GF-D8 (cell line): ENCODE results near the gene TESPA1.
"Not testable (repeated sequence)": the region's sequence is repeated elsewhere in the genome, so short reads cannot be mapped to it uniquely, and the experiment has no call there.

ENCODE experiments used
- DNase-seq: peaks from one replicate; lab custom pipeline; 2025; lab: John Stamatoyannopoulos, UW

TESPA1 gene, protein sequence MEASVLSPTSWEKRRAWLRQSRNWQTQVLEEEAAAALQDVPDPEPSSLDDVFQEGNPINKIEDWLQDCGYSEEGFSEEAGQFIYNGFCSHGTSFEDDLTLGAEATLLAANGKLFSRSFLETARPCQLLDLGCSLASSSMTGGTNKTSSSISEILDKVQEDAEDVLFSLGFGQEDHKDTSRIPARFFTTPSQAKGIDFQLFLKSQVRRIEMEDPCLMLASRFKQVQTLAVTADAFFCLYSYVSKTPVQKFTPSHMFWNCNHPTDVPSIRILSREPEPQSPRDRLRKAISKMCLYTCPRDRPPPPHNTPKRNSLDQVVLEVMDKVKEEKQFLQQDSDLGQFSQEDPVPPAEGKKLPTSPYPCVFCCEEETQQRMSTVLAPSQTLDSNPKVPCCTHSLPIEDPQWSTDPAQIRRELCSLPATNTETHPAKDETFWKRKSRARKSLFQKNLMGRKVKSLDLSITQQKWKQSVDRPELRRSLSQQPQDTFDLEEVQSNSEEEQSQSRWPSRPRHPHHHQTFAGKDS

DNA sequence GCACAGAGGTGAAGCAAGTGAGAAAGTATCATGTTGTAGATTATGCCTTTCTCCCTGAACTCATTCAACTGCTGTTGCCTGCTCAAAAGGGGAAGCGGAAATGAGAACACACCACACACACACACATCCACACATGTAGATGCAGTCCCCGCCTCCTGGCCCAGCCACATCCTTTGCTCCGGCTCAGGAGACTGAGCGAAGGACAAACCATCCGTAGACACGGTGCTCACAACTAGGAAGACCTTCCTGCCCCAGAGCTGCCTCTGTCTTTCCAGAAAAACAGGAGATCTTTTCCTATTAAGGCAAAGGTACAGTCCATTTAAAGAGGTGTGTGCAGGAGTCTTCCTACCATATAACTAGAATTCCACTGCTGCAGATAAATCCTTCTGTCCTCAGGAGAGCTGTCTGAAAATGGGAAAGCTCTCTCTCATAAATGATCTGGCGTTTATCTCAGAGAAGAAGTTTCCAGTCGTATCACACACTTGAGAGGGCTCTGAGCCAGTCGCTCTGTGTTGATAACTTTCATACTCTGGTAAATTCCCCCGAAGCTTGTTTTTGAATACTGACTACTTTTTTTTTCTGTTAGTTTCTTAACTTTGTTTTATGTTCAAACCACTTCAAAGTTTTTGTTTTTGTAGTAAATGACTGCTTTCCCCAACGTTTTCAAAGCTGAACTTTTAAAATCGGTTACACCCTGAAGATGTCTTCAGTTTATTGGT is at the start of gene TESPA1:
Gene TESPA1 (minus strand): TSS at position 105 of the 719 bp plus-strand sequence. CDS start 10,200 bp downstream, outside the sequence.
- peak; percentile 83 for DNase-seq

DNA sequence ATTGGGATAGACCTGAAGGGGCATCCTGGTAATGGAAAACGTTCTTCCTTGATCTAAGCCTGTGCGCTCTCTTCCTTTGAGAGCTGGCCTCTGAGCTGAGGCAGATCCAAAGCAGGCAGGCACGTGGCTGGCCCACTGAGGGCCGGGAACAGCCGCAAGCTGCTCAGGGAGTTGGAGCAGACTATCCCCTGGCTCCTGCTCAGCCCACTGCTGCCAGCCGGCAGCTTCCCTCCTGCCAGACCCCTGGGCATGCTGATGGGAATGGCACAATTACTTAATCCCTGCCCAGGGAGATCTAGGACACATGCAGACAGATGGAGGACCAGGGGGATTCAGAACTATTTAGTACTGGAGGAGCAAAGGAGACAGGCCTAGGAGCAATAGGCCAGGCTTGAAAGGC is 49.7 kb upstream of the TESPA1 start:
- DNase-seq, result no peak

DNA sequence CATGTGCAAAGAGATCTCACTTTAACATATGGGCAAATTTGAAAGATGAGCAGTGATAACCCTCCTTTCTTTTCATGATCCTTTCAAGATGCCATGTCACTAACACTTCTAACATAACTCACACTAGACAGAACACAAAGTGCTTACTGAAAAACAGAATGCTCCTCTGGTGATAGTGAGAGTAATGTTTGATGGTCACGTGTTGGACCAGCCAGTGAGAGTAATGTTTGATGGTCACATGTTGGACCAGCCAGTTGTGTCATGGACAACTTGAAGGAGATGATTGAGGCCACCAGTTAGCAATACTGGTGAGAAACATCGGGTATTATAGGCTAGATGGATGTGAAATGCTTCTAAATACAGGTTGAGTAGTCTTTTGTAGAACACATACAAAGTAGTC is 40.9 kb upstream of the TESPA1 start:
- DNase-seq, result no peak

DNA sequence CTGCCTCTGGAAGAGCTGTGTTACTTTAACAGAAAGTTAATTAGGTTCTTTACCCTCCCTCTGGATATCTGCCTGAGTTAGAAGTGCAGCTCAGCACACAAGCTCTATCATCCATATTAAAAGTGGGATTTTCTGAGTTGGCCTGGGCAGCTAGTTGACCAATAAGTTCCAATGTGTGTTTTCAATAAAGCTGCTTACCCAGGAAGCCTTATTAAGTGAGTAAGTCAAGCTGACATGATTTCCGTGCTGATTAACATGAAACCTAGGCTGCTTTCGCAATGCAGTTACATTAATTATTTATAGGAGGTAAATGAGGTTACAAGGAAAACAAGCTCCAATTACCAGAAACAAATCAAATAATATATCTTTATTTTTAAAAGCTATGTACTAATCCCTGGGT is 40.0 kb upstream of the TESPA1 start:
- DNase-seq, result no peak

DNA sequence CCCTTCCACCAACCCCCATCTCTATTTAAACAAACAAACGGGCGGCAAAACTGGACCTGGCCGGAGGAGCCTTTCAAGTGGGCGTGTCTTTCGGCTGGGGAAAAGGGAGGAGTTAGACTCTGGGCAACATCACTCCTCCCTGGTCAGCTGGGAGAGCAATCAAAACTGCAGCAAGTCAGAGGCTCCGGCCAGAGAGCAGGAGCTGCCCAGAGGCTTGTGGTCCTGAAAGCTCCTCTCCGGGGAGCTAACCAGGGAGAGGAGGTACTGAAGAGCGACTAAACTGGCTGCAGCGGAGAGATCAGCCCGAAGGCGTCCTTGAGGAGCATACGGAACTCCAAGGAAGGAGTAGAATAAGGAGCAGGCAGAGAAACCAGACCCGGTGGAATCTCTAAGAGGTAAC is 35.2 kb upstream of the TESPA1 start, which contains the start of gene NEUROD4:
Gene NEUROD4 (plus strand): TSS at position 191 of the 400 bp plus-strand sequence. CDS start 6,466 bp downstream, outside the sequence.
- DNase-seq, result no peak

DNA sequence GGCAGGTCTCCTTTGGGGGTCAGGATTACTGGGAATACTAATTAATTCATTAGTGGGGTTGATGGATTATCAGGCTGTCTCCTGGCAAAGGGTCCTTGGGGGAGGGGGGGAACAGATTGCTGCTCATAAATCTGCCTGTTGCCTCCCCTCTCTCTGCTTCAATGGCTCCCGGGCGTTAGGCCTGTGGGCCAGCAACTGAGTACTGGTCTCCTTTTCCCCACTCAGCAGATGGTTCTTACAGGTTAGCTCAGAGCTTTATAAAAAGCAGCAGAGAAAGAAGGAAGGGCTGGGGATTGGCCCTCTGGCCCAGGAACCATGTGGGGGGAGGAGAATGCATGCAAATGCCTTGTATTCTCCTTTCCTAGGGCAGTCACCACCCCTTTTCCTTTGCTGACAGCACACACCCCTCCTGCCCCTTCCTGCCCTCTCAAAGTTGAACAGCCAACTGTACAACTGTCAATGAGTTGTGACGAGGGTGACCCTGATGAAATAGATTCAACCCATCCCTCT is 32.9 kb upstream of the TESPA1 start:
- DNase-seq, result no peak

DNA sequence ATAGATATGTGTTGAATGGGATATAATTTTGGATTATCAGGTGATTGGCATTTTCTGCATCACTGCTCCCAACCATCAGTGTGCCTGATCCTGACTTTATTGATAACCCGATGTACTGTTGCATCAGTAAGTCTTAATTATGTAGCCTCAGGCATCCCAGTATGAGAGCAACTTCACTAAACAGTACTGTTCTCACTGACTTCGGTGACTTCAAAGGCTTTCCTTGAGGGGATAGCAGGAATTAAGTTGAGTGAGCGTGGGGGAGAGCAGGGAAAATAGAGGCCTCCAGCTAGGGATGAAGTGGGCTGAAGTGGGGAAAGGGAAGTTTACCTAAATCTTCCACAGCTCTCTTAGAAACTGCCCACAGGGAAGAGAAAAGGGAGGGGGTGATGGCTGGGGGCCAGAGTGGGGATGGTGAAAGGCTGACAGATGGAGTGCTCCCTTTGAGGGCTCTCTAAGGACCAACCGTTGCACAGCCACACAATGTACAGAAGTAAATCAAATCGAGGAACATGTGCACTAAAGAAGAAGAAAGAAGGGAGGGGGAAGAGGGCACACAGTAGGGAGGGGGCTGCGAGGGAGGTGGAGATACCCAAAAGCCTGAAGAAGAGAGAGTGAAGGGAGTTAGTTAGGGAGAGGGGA is 24.5 kb upstream of the TESPA1 start:
- no peak for DNase-seq

DNA sequence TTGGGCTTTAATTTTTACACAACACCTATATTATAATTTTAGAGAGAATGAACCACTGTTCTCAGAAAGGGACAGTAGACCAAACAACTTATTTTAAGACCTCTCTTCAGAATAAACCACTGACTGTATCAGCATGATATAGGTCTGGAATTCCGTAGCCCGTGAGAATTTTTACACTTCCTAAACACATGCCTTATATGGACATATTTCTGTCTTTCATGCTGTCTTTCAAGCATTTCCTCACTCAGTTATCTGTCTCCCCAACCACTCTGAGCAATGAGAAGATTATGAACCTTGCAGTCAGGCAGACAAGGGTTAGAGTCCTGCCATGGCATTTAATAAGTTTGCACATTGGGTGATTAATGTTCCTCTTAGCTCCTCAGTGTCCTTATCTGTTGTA is 17.8 kb upstream of the TESPA1 start:
- no peak for DNase-seq

DNA sequence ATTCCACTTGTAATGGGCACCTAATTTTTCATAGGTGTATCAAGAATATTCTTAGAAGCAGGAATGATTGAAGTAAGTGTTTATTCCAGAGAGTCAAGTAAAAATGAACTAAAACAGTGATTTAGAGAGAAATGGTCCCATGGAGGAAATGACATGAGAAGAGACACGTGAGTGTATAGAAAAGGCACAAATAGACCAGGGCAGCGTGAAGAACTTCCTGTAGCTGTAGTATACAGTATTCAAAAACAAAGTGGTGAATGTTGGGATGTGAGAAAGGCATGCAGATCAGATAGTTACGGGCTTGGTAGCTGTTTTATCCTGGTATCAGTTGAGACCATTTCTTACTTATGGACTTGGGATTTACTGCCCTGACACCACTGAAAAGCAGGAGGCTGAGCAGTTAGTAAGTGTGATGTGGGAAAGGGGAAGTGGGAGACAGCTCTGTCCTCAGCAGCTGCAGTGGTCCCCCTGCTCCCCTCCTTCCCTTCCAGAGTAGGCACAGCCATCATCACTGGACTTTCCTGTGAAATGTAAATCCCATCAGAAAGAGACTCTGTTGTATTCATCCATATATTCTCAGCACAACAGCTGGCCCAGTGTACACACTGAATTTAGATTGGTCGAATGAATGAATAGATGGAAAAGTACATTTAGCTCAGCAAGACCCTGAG is 16.8 kb upstream of the TESPA1 start:
- DNase-seq, result no peak

DNA sequence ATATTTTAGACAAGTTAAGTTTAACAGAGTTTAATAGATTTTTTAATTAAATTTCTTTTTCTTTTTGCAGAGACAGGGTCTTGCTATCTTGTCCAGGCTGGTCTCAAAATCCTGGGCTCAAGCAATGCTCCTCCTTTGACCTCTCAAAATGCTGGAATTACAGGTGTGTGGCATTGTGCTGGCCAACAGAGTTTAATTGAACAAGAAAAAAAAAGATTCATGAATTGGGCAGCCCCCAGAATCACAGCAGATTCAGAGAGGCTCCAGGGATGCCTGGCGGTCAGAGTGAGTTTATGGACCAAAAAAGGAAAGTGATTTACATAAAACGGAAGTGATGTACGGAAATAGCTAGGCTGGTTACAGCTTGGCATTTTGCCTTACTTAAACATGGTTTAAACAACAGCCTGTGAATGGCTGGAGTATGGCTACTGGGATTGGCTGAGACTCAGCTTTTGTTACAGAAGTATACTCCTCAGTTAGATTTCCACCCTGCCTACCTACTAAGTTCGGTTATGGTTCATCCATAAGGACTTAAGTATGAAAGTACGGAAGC is 14.5 kb upstream of the TESPA1 start:
- no peak for DNase-seq

DNA sequence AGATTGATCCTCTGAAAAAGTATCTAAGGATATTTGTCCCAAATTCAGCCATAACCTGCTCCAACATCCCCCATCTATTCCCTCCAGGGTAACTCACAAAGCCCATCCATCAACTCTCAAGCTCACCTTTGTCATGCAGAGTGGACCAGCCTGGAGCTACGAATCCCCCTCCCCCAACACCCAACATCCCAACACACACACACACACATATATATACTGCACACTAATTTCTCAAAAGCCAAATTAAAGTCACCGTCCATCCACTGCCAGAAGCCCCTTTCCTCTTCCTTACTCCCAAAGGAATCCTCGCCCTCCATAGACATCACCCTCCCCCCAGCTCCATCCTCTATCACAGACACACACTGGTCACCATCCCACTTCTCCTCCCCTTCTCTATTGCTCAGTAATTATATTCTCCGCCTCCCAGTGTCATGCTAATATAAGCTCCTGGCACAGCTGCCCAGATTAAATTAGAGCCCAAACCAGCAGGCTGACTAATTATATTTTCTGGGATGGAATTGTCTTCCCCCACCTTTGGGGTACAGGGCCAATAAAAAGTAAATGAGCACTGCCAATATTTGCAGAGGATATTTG is 13.5 kb upstream of the TESPA1 start:
- no peak for DNase-seq

DNA sequence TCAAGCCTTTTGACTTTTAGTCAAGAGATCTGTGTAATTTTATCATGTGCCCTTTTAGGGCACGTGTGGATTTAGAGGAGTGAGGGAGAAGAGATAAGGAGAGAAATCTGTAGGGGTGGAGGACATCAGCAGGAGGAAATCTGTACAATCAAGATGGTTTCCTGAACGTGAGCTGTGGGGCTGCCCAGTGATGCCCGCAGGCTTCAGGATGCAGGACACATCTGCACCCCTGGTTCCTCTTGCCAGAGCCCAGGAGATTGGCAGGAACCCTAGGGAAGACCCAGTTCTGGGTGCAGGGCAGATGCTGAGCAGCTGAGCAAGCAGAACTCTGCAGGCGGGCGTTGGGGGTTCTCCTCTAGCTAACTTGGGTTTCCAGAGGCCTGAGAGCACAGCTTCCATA is 11.6 kb upstream of the TESPA1 start:
- no peak for DNase-seq

DNA sequence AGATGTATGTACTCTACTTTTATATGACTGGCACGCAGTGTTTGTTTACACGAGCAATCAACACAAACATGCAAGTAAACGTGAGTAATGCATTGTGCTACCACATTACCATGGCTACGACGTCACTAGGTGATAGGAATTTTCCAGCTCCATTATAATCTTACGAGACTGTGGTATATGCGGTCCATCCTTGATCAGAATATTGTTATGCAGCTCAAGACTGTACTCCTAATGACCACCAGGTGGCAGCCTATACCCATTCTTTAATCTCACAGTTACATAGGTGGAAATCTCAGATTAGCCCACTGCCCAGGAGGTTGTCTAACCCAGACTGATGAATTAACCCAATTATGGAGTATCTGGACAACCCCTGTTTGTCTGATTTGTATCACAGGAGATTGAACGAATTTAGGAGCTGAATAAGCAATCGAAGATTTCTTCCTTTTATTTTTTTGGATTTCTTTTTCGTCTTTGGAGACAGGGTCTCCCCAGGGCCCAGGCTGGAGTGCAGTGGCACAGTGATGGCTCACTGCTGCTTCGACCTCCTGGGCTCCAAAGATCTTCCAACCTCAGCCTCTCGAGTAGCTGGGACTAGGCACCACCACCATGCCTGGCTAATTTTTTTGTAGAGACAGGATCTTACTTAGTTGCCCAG is 8.7 kb upstream of the TESPA1 start:
- DNase-seq, result peak; percentile 24

DNA sequence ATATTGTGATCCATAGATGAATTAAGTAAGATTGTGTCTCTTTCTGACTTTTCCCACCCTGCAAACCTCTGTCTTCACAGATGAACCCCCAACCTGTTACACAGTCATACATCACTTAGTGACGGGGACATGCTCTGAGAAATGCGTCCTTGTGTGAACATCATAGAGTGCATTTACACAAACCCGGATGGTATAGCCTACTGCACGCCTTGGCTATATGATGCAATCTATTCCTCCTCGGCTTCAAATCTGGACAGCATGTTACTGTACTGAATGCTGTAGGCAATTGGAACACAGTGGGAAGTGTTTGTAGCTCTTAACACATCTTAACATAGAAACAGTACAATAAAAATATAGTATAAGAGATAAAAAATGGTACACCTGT is 7.4 kb upstream of the TESPA1 start:
- DNase-seq, result no peak

DNA sequence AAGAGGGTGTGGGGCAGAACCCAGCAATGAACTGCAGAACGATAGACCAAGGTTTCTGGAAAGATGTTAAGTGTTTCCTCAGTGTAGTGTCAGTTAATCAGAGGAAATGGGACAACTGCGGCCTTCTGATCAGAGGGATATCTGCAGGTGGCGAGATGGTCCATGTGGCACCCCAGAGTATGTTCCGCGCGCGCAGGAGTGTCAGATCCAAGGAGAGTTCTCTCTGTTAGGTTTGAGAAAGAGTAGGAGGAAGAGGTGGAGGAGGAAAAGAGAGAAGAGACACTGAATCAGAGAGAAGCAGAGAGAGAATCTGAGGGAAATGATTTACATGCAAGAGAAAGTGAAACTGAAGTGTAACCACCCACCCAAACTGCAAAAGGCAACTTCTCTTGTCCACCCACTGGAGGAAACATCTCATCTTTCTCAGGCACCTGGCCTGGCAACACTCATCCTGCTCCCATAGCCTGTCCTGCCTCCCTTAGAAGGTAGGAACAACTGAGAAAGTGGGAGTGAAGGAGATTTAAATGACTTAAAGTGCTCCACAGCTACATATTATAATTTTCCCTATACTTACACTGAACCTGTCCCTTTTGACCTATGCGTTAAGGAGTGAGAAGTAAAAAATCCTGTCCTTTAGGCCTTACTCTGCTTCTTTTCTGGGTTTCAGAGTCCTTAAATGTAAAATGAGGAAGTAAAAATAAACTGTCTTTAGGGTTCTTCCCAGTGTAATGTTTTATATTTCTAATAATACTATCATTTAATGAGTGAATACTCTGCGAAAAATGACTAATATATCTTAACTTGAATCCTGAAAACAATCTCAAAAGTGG is 6.8 kb upstream of the TESPA1 start:
- DNase-seq, result no peak

DNA sequence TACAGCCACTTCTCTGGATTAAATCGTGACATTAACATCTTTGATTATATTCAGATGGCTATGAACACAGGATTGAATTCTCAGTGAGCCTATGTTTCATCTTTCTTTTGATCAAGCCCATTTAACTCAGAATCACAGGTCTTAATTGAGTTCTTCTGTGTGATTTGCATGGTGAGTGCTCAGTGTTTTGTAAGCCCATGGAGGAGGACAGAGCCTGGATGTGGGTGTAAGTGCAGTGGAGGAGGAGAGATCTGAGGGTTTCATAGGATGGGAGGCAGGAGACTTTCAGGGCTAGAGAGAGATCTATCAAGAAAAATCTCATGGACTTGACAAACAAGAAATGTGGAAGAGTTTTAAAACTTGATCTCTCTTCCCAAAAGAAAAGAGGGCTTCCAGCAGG is 5.3 kb upstream of the TESPA1 start:
- DNase-seq, result no peak

DNA sequence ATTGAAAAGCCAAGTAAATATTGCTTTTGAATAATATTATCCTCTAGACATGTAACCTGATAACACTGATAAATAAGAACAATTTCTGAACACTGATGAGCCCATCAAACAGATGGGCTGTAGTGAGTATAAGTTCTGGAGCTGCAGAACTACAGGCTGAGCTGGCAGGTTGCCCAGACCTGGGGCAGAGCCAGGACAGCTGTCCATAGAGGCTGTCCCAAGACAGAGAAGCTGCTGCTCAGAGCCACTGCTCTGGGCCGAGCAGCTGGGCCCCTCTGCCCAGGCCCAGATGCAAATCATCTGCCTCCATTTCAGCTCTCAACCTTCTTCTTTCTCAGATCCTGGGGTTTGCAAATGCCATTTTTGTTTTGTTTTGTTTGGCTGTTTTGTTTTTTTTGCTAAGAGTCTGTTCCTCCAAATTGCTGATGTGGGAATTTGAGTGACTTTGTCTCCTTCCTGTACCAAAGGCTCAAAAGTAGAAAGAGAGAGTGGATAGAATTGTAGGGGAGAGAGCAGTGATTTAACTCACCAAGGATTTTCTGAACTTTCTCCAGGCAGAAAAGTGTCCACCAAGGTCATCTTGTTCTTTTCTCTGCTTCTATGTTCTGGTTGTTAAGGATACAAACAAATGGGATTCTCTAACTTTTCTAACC is 4.0 kb upstream of the TESPA1 start:
- DNase-seq, result peak; percentile 5

DNA sequence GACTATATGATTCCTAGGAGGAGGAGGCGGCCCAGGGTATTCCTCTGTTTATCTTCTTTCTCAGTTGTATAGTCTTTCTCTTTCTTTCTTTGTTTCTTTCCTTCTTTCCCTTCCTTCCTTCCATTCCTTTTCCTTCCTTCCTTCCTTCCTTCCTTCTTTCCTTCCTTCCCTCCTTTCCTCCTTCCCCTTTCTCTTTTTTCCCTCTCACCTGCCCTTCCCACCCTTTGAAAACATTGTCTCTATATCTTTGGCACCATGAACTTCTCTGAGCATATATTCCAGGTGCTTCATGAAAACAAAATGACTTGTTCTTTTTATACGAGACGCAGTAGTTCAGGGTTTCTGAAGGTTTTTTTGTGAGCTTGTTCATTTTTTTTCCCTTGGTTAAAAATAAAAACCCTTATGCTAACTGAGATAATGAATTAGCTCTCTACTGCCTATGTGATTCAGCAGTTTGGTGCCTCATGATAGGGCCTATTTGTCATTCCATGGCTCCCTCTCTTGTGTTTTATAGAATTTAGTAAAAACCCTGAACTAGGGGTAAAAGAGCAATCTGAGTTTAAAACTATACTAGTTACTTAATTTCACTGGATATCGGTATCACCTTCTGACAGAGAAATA is 3.2 kb upstream of the TESPA1 start:
- no peak for DNase-seq

DNA sequence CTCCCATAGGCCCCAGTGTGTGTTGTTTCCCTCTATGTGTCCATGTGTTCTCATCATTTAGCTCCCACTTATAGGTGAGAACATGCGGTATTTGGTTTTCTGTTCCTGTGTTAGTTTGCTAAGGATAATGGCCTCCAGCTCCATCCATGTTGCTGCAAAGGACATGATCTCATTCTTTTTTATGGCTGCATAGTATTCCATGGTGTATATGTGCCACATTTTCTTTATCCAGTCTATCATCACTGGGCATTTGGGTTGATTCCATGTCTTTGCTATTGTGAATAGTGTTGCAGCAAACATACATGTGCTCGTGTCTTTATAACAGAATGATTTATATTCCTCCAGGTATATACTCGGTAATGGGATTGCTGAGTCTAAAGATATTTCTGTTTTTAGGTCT is 2.2 kb upstream of the TESPA1 start:
- not testable (repeated sequence) for DNase-seq
